Naive B cell (primary cell): ENCODE data around the gene TAF6L. TPM values are rescaled to one million over a fixed set of nuclear protein-coding genes. Genes with fewer than 3 reads are reported as not detected.
A peak's percentile ranks its signal among the peaks of the same experiment; 100 is the strongest.

ENCODE experiments used
- ATAC-seq, 2 donors: fragments of 150-1000 bp; cut with Tn5 transposase; 2 replicates each; pipeline ENCODE4 v1.10.0; 2021; ENCODE audit warnings: low read depth in 2 of 2, mild to moderate bottlenecking in 2 of 2, moderate library complexity in 2 of 2
- DNase-seq: peaks from one replicate; pipeline ENCODE4 v3.0.0; 2022
- H3K27ac Mint-ChIP-seq, 6 donors: one replicate each; pipeline ENCODE4 v1.8.0; 2020 to 2022; ENCODE audit warnings: mild to moderate bottlenecking in 6 of 6, mixed read lengths in 6 of 6, moderate library complexity in 5 of 6, inconsistent platforms in 2 of 6
- H3K27me3 Mint-ChIP-seq, 3 donors: one replicate each; pipeline ENCODE4 v1.8.0; 2021 to 2022; ENCODE audit warnings: mixed read lengths in 3 of 3, mild to moderate bottlenecking in 1 of 3
- H3K36me3 Mint-ChIP-seq, 2 donors: one replicate each; pipeline ENCODE4 v1.8.0; 2020 to 2022; ENCODE audit warnings: mixed read lengths in 2 of 2, inconsistent platforms in 1 of 2, mild to moderate bottlenecking in 1 of 2
- H3K4me1 Mint-ChIP-seq, 3 donors: one replicate each; pipeline ENCODE4 v1.8.0; 2020 to 2022; ENCODE audit warnings: mixed read lengths in 3 of 3, inconsistent platforms in 1 of 3, mild to moderate bottlenecking in 1 of 3, moderate library complexity in 1 of 3
- H3K4me3 Mint-ChIP-seq, 8 donors: one replicate each; pipeline ENCODE4 v1.8.0; 2020 to 2022; ENCODE audit warnings: mild to moderate bottlenecking in 8 of 8, mixed read lengths in 8 of 8, moderate library complexity in 8 of 8, inconsistent platforms in 2 of 8
- H3K9me3 Mint-ChIP-seq, 7 donors: one replicate each; pipeline ENCODE4 v1.8.0; 2020 to 2022; ENCODE audit warnings: mixed read lengths in 7 of 7, mild to moderate bottlenecking in 5 of 7, inconsistent platforms in 2 of 7, moderate library complexity in 1 of 7
- polyA plus RNA-seq, 6 donors: library from polyadenylated mRNA; unstranded; fragments of 300-500 nt; fragmentation: Illumina TruSeq; gene quantifications; one replicate each; pipeline ENCODE4 v1.2.3, GENCODE V29; 2021; ENCODE audit warnings: low read depth in 6 of 6

TAF6L gene
- polyA plus RNA-seq, 6 donors from 2014 or later: 8.3 to 14.3 (median 9.5) TPM

- Mint-ChIP-seq H3K27ac (peak overlapping the region in 1 of 6 donors; percentile 54), H3K4me3 (peak overlapping the region in 2 of 8 donors; percentile 3 to 9), H3K9me3 (no peaks in the 10 kb centered on the region), H3K27me3 (no peaks in the 10 kb centered on the region), H3K4me1 (peaks cover 17 to 28% (median 22%) of the 10 kb centered on the region in 3 donors), H3K36me3 (peaks cover 8% of the 10 kb centered on the region in 2 donors)
- ATAC-seq: no peak
- no peak for DNase-seq
Observed at GRCh38 chr11:62775646-62776045, 4.5 kb downstream of the TAF6L start.

GRCh38 chr11:62777389-62777788, 6.2 kb downstream of the TAF6L start:
- Mint-ChIP-seq H3K4me3 (peak overlapping the region in 1 of 8 donors; percentile 37), H3K27me3 (no peaks in the 10 kb centered on the region), H3K27ac (peak overlapping the region in 2 of 6 donors; percentile 60 to 93), H3K4me1 (peaks cover 5 to 14% (median 6%) of the 10 kb centered on the region in 3 donors), H3K9me3 (no peaks in the 10 kb centered on the region), H3K36me3 (peaks cover 8% of the 10 kb centered on the region in 2 donors)
- DNase-seq: no peak
- ATAC-seq: no peak

DNA sequence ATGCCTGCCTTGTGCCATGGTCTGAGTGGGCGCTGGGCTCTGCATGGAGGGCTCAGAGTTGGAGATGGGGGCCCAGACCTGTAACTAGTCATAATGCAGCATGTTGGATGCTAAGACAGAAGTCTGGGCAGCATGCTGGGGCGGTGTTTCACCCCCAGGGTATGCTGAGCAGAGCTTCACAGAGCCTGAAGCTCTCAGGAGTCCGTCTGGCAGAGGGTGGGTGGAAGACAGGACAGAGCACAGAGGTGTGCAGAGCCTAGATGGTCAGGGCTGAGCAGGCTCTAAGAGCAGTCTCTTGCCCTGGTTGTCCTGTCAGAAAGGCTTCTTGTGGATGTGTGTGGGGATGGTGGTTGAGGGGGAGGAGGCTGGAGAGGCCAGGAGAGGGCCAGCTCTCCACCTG, 7.2 kb downstream of the TAF6L start:
- no peak overlapping the region for H3K4me3 Mint-ChIP-seq
- H3K36me3 Mint-ChIP-seq: peaks cover 8% of the 10 kb centered on the region in 2 donors
- no peak for DNase-seq
- peak overlapping the region in 3 of 6 donors; percentile 57 to 61 (median 59) for H3K27ac Mint-ChIP-seq
- no peaks in the 10 kb centered on the region for H3K27me3 Mint-ChIP-seq
- no peak for ATAC-seq
- H3K9me3 Mint-ChIP-seq: no peaks in the 10 kb centered on the region
- peaks cover 4 to 10% (median 5%) of the 10 kb centered on the region in 3 donors for H3K4me1 Mint-ChIP-seq

DNA sequence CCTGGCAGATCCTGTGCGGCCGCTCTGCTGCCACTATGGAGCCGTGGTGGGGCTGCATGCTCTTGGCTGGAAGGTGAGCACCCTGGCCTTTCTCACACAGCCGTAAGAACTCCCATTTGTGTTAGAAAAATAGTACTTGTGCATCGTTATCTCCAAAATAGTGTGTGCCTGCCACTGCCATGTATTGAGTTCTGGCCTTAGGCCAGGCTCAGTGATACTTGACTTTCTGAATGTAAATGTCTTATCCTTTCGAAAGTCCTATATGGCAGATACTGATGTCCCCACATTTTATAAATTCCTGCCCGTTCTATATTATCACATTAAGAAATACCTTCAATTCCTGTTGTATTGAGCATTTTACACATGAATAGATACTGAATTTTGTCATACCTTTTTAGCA, 11.6 kb downstream of the TAF6L start:
- Mint-ChIP-seq H3K4me1 (peaks cover 7 to 17% (median 10%) of the 10 kb centered on the region in 3 donors), H3K9me3 (no peaks in the 10 kb centered on the region), H3K36me3 (peaks cover 0 to under 1% of the 10 kb centered on the region in 2 donors), H3K27ac (peak overlapping the region in 2 of 6 donors; percentile 40 to 41), H3K4me3 (no peak overlapping the region), H3K27me3 (no peaks in the 10 kb centered on the region)
- DNase-seq: no peak
- ATAC-seq: no peak

GRCh38 chr11:62786318-62787004, 15.3 kb downstream of the TAF6L start:
- Mint-ChIP-seq H3K27me3 (no peaks in the 10 kb centered on the region), H3K27ac (peak overlapping the region; percentile 70 to 95 (median 91)), H3K36me3 (no peaks in the 10 kb centered on the region), H3K4me3 (peak overlapping the region; percentile 82 to 98 (median 92)), H3K4me1 (peaks cover 29 to 49% (median 40%) of the 10 kb centered on the region in 3 donors), H3K9me3 (no peaks in the 10 kb centered on the region)
- ATAC-seq (peak; percentile 74 to 76), DNase-seq (peak; percentile 89)

- Mint-ChIP-seq H3K4me3 (peak within 1 kb of the TSS; percentile 93 to 98 (median 96)), H3K36me3 (no peaks in the 10 kb centered on the region), H3K27ac (peak within 1 kb of the TSS; percentile 90 to 97 (median 96)), H3K4me1 (peaks cover 31 to 52% (median 47%) of the 10 kb centered on the region in 3 donors), H3K27me3 (no peaks in the 10 kb centered on the region), H3K9me3 (no peaks in the 10 kb centered on the region)
- ATAC-seq: peak; percentile 73 to 76
- DNase-seq: peak; percentile 97
Observed at GRCh38 chr11:62787005-62787759, 16.0 kb downstream of the TAF6L start, which contains the start of gene TMEM179B. TMEM179B (plus strand) TSS chr11:62787402; CDS start chr11:62787432, 30 bp downstream.

- Mint-ChIP-seq H3K4me1 (peaks cover 33 to 58% (median 51%) of the 10 kb centered on the region in 3 donors), H3K9me3 (no peaks in the 10 kb centered on the region), H3K27me3 (no peaks in the 10 kb centered on the region), H3K36me3 (peaks cover 0 to under 1% of the 10 kb centered on the region in 2 donors), H3K27ac (peak overlapping the region in 4 of 6 donors; percentile 37 to 85 (median 64)), H3K4me3 (peak overlapping the region; percentile 67 to 97 (median 94))
- DNase-seq (no peak), ATAC-seq (no peak)
Observed at GRCh38 chr11:62788991-62789390, 17.8 kb downstream of the TAF6L start.

DNA sequence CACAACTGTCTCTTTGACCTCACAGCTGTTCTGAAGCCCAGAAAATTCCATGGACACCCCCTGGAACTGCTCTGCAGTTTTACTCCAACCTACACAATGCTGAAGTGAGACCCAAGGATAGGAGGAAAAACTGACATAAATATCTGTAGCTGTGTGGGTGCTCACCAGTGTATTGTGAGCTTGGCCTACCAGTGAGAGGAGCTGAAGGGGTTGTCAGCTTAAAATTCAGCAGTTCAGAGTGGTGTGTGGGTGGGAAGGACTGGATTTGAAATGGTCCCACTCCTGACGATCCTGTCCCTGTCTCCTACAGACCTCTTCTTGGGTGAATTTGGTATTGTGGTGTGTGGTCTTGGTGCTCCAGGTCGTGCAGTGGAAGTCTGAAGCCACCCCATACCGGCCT, 18.4 kb downstream of the TAF6L start:
- ATAC-seq (no peak), DNase-seq (no peak)
- H3K36me3 Mint-ChIP-seq: peaks cover 0 to 6% of the 10 kb centered on the region in 2 donors
- peaks cover 37 to 58% (median 57%) of the 10 kb centered on the region in 3 donors for H3K4me1 Mint-ChIP-seq
- H3K4me3 Mint-ChIP-seq: peak overlapping the region in 7 of 8 donors; percentile 67 to 97 (median 93)
- H3K27me3 Mint-ChIP-seq: no peaks in the 10 kb centered on the region
- H3K9me3 Mint-ChIP-seq: no peaks in the 10 kb centered on the region
- peak overlapping the region in 3 of 6 donors; percentile 66 to 97 (median 88) for H3K27ac Mint-ChIP-seq

GRCh38 chr11:62791501-62792201, 20.5 kb downstream of the TAF6L start, which contains the start of gene TMEM223:
TMEM223 (minus strand) TSS chr11:62792006; CDS start chr11:62791994, 12 bp downstream.
- peak within 1 kb of the TSS; percentile 86 to 97 (median 90) for H3K27ac Mint-ChIP-seq
- ATAC-seq (peak; percentile 70 to 71), DNase-seq (peak; percentile 86)
- H3K36me3 Mint-ChIP-seq: peaks cover 5 to 16% of the 10 kb centered on the region in 2 donors
- no peaks in the 10 kb centered on the region for H3K27me3 Mint-ChIP-seq
- peaks cover 30 to 48% (median 48%) of the 10 kb centered on the region in 3 donors for H3K4me1 Mint-ChIP-seq
- no peaks in the 10 kb centered on the region for H3K9me3 Mint-ChIP-seq
- peak within 1 kb of the TSS; percentile 84 to 97 (median 92) for H3K4me3 Mint-ChIP-seq

DNA sequence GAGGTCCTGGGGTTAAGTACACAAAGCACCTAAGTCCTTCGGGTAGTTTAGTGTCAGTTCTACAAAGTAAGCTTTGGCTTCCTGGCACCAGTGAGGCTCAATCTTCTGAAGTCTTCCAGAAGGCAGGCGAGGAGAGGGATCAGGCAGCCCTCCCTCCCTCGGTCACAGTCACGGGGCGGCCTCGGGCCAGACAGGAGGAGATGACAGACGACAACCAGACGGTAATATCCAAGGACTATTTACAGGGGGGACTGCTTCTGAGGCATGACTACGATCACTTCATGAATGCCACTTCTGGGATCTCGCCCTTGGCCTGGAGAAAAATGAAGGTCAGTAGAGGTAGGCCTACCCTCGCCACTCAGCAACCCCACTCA, 21.0 kb downstream of the TAF6L start:
- H3K36me3 Mint-ChIP-seq: peaks cover 5 to 16% of the 10 kb centered on the region in 2 donors
- peaks cover 30 to 48% (median 47%) of the 10 kb centered on the region in 3 donors for H3K4me1 Mint-ChIP-seq
- no peaks in the 10 kb centered on the region for H3K9me3 Mint-ChIP-seq
- H3K4me3 Mint-ChIP-seq: peak overlapping the region; percentile 84 to 97 (median 92)
- ATAC-seq (no peak), DNase-seq (no peak)
- H3K27me3 Mint-ChIP-seq: no peaks in the 10 kb centered on the region
- H3K27ac Mint-ChIP-seq: peak overlapping the region; percentile 76 to 97 (median 90)

- DNase-seq: no peak
- ATAC-seq: no peak
- H3K9me3 Mint-ChIP-seq: no peaks in the 10 kb centered on the region
- peaks cover 28 to 45% (median 30%) of the 10 kb centered on the region in 3 donors for H3K4me1 Mint-ChIP-seq
- H3K27ac Mint-ChIP-seq: peak overlapping the region in 1 of 6 donors; percentile 48
- H3K4me3 Mint-ChIP-seq: peak overlapping the region in 2 of 8 donors; percentile 34 to 48
- H3K36me3 Mint-ChIP-seq: peaks cover 9 to 24% of the 10 kb centered on the region in 2 donors
- H3K27me3 Mint-ChIP-seq: no peaks in the 10 kb centered on the region
Observed at GRCh38 chr11:62794201-62794775, 23.1 kb downstream of the TAF6L start.

DNA sequence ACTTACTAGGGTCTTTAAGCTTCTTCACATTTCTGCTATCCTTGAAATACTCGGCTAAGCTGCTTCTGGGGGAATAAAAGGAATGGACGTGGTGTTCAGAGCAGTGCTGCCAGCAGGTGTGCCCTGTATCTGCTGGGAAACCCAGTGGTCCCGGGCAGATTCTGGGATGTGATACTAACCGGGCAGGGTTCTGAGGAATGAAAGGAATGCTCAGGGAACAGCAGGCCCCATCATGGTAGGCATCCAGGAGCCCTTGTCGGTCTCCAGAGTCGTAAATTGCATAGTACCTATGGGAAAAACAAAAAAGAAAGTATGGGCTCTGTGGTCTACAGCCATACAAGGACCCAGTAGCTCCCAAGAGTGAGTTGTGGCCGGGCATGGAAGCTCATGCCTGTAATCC, 25.1 kb downstream of the TAF6L start:
- Mint-ChIP-seq H3K27ac (peak overlapping the region in 2 of 6 donors; percentile 23 to 74), H3K27me3 (no peaks in the 10 kb centered on the region), H3K9me3 (no peaks in the 10 kb centered on the region), H3K4me3 (peak overlapping the region in 1 of 8 donors; percentile 36), H3K4me1 (peaks cover 13 to 30% (median 17%) of the 10 kb centered on the region in 3 donors), H3K36me3 (peaks cover 13 to 33% of the 10 kb centered on the region in 2 donors)
- DNase-seq: no peak
- no peak for ATAC-seq
